A549 treated with DMSO at 1 μM for 4 hours (cell line): ENCODE results near the gene RCC2. TPM values are rescaled to one million over a fixed set of nuclear protein-coding genes. Genes with fewer than 3 reads are reported as not detected.

Experiments used
- total RNA-seq: library from RNA; stranded (reverse); fragments of 200-300 nt; extraction: Qiagen RNA extraction; gene quantifications from 5 replicates; pipeline ENCODE4 v1.2.3, GENCODE V29; 2022; ENCODE audit warnings: low read depth

Gene RCC2
- total RNA-seq, result 63.1 to 76.0 TPM (median 73.7 TPM) in 5 replicates

GRCh38 chr1:17439250-17440073 lies at the start of gene RCC2:
TSS of gene RCC2 (minus strand) at chr1:17439677. CDS start at chr1:17438514, 1,163 bp downstream.

GRCh38 chr1:17371896-17372295 lies 67.6 kb downstream of the RCC2 start, which contains the start of gene PADI6:
TSS of gene PADI6 (plus strand) at chr1:17372196. CDS start at chr1:17372246, 50 bp downstream.

Other genes with a start within 250 kb of the RCC2 start
- 1.7 to 2.6 TPM (median 1.9 TPM) in 5 replicates for gene PADI1, start 234.5 kb downstream of the RCC2 start, total RNA-seq
- 1.3 to 2.0 TPM (median 1.8 TPM) in 5 replicates for gene PADI3, start 190.6 kb downstream of the RCC2 start, total RNA-seq
- 0.09 TPM in 1 of 5 replicates, not detected in the others for gene PADI4, start 131.5 kb downstream of the RCC2 start, total RNA-seq
- gene PADI6, start 67.5 kb downstream of the RCC2 start, total RNA-seq, result not detected in 5 replicates
- gene ARHGEF10L, start 100.0 kb upstream of the RCC2 start, total RNA-seq, result 5.7 to 7.8 TPM (median 6.8 TPM) in 5 replicates